PC-9 (cell line): ENCODE results near the gene UBE2H. TPM values are rescaled to one million over a fixed set of nuclear protein-coding genes. Genes with fewer than 3 reads are reported as not detected.

ENCODE experiments used
- BruUV-seq: library from RNA; stranded (reverse); fragments of 400-500 nt; replicated peaks from 2 replicates; lab custom pipeline; 2021; lab: Mats Ljungman, UMichigan
- CTCF ChIA-PET: fragments of 300-600 bp; sonication (Branson Sonifier 250); formaldehyde crosslinking; loops from one replicate; lab custom pipeline; 2022; ENCODE audit warnings: antibody characterized with exemption; lab: Charles Lee
- POLR2A ChIA-PET: fragments of 300-600 bp; sonication (Branson Sonifier 250); formaldehyde crosslinking; loops from one replicate; lab custom pipeline; 2022; ENCODE audit warnings: antibody characterized with exemption; ENCODE audit not compliant: unreplicated experiment; lab: Charles Lee
- DNase-seq, 2 experiments: peaks; one replicate each; pipeline versions ENCODE4 v3.0.0 to v3.0.0-alpha.2; 2015 to 2022; ENCODE audit warnings: mixed read lengths in 1 of 2
- H2AFZ ChIP-seq: fragments of 200-600 bp; sonication (generic); 2 replicates; pipeline ENCODE4 v1.8.1; 2017; ENCODE audit warnings: antibody characterized with exemption
- H3F3A ChIP-seq: fragments of 200-600 bp; sonication (generic); 2 replicates; pipeline ENCODE4 v1.8.1; 2017; ENCODE audit warnings: antibody characterized with exemption, mild to moderate bottlenecking, low read depth; ENCODE audit not compliant: insufficient read depth
- H3K27ac ChIP-seq: fragments of 200-600 bp; sonication (generic); 2 replicates; pipeline ENCODE4 v1.6.1; 2016; ENCODE audit warnings: mixed run types
- H3K27me3 ChIP-seq: fragments of 200-600 bp; sonication (generic); 2 replicates; pipeline ENCODE4 v1.6.1; 2016; ENCODE audit warnings: low read depth, mixed run types; ENCODE audit not compliant: insufficient read depth
- H3K36me3 ChIP-seq: fragments of 200-600 bp; sonication (generic); 2 replicates; pipeline ENCODE4 v1.6.1; 2016; ENCODE audit warnings: low read depth, mixed run types
- H3K4me1 ChIP-seq: fragments of 200-600 bp; sonication (generic); replicated peaks from 2 replicates; pipeline ENCODE4 v1.6.1; 2016; ENCODE audit warnings: mixed run types; ENCODE audit not compliant: insufficient read depth
- H3K4me2 ChIP-seq: fragments of 200-600 bp; sonication (generic); 2 replicates; pipeline ENCODE4 v1.6.1; 2017; ENCODE audit warnings: mixed run types
- H3K4me3 ChIP-seq: fragments of 200-600 bp; sonication (generic); 2 replicates; pipeline ENCODE4 v1.6.1; 2016; ENCODE audit warnings: mixed run types
- H3K79me2 ChIP-seq: fragments of 200-600 bp; sonication (generic); 2 replicates; pipeline ENCODE4 v1.6.1; 2017; ENCODE audit warnings: low read depth, mixed run types
- H3K9me2 ChIP-seq: fragments of 200-600 bp; sonication (generic); 2 replicates; pipeline ENCODE4 v1.8.1; 2017; ENCODE audit warnings: mild to moderate bottlenecking; ENCODE audit not compliant: insufficient read depth
- H3K9me3 ChIP-seq: fragments of 200-600 bp; sonication (generic); 2 replicates; pipeline ENCODE4 v1.8.1; 2016; ENCODE audit warnings: low read depth; ENCODE audit not compliant: insufficient read depth
- H4K20me1 ChIP-seq: fragments of 200-600 bp; sonication (generic); 2 replicates; pipeline ENCODE4 v1.8.1; 2017; ENCODE audit not compliant: insufficient read depth
- CTCF ChIP-seq: fragments of 200-600 bp; sonication (generic); conservative IDR thresholded peaks from 2 replicates; pipeline ENCODE4 v1.6.1; 2017; ENCODE audit warnings: mixed run types, antibody characterized with exemption, mild to moderate bottlenecking, moderate library complexity
- EZH2 ChIP-seq: fragments of 200-600 bp; sonication (generic); IDR thresholded peaks from 2 replicates; pipeline ENCODE4 v1.8.0; 2017; ENCODE audit warnings: antibody characterized with exemption, low read depth
- intact Hi-C: fragments of 100-400 bp; cut with micrococcal nuclease; formaldehyde crosslinking; loops from one replicate; pipeline ENCODE4 v1.10.0; 2022; ENCODE audit not compliant: unreplicated experiment
- total RNA-seq: library from RNA; stranded (reverse); gene quantifications from 2 replicates; pipeline ENCODE4 v1.2.3, GENCODE V29; 2021

UBE2H gene
- total RNA-seq, 1 experiment from 2014 or later, result 211 TPM

GRCh38 chr7:129830949-129831348 lies 121.8 kb downstream of the UBE2H start:
- CTCF ChIA-PET, result interaction anchor here (1.4 kb wide), 1 partner anchor 178 kb away, joined by 5 read pairs; no protein-coding TSS in a partner anchor
- 0 out of 2 replicates have a peak overlapping the region, but pooled peaks have one; percentile 4 for H3K4me2 ChIP-seq
- H3K4me1 ChIP-seq, result peaks cover 35% of the 10 kb centered on the region
- H3K4me3 ChIP-seq, result no peak overlapping the region
- intact Hi-C loops, result loop anchor here (1.0 to 2.0 kb wide), 3 partner anchors 118 to 606 kb away; partner anchors contain the start of gene AHCYL2
- H3K27me3 ChIP-seq, result no peaks in the 10 kb centered on the region
- POLR2A ChIA-PET, result interaction anchor here (0.6 to 1.2 kb wide), 4 partner anchors 15 to 931 kb away, joined by 3 to 7 read pairs (median 5); no protein-coding TSS in a partner anchor
- H3K27ac ChIP-seq, result peak overlapping the region; percentile 90
- TF ChIP-seq CTCF (no peak), EZH2 (no peak)
- peaks cover 21% of the 10 kb centered on the region; the same call in 1 of the 2 replicates for H3K36me3 ChIP-seq
- peaks cover 54% of the 10 kb centered on the region for H3F3A ChIP-seq
- no peaks in the 10 kb centered on the region for H3K9me3 ChIP-seq
- H4K20me1 ChIP-seq, result no peaks in the 10 kb centered on the region
- no peaks in the 10 kb centered on the region for H3K79me2 ChIP-seq
- no peak for DNase-seq
- no peak overlapping the region for H2AFZ ChIP-seq
- H3K9me2 ChIP-seq, result no peaks in the 10 kb centered on the region
- no TSS peak for BruUV-seq

- H3K4me1 ChIP-seq, result peaks cover 35% of the 10 kb centered on the region
- no TSS peak for BruUV-seq
- POLR2A ChIA-PET, result interaction anchor here (0.6 to 1.2 kb wide), 2 partner anchors 117 to 179 kb away, joined by 4 to 7 read pairs; no protein-coding TSS in a partner anchor
These were observed 122.8 kb downstream of the UBE2H start for GRCh38 chr7:129829737-129830631.

More at GRCh38 chr7:129829737-129830631, 122.8 kb downstream of the UBE2H start:
- Histone ChIP-seq H3K9me3 (no peaks in the 10 kb centered on the region), H3K4me2 (0 out of 2 replicates have a peak overlapping the region, but pooled peaks have one; percentile 4), H4K20me1 (no peaks in the 10 kb centered on the region), H3K79me2 (no peaks in the 10 kb centered on the region), H3K4me3 (no peak overlapping the region), H3F3A (peaks cover 48% of the 10 kb centered on the region), H3K27me3 (no peaks in the 10 kb centered on the region), H3K27ac (peak overlapping the region; percentile 90), H3K36me3 (peaks cover 13% of the 10 kb centered on the region; the same call in 1 of the 2 replicates), H3K9me2 (no peaks in the 10 kb centered on the region), H2AFZ (no peak overlapping the region)
- intact Hi-C loops, result loop anchor here (2.0 kb wide), 2 partner anchors 119 to 605 kb away; partner anchors contain the start of gene AHCYL2
- DNase-seq, result peak in 1 of 2 experiments; percentile 43
- CTCF ChIA-PET, result interaction anchor here (0.6 to 1.4 kb wide), 2 partner anchors 91 to 179 kb away, joined by 5 to 19 read pairs; no protein-coding TSS in a partner anchor
- TF ChIP-seq EZH2 (no peak), CTCF (peak; percentile 68)
